Measurements from ENCODE around the gene TMED1. TPM values are rescaled to one million over a fixed set of nuclear protein-coding genes. Genes with fewer than 3 reads are reported as not detected.

TMED1 gene
- total and polyA plus RNA-seq, 2 donors (not counting 3 experiments of a cell fraction or from before 2014, with no cell fraction given) = 31.2 to 60.4 TPM

DNA sequence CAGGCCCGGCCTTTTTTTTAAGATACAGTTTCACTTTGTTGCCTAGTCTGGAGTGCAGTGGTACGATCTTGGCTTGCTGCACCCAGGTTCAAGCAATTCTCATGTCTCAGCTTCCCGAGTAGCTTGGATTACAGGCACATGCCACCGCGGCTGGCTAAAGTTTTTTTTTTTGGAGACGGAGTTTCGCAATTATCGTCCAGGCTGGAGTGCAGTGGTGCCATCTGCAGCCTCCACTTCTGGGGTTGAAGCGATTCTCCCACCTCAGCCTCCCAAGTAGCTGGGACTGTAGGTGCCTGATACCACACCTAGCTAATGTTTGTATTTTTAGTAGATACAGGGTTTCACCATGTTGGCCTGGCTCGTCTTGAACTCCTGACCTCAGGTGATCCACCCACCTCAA lies 30.5 kb upstream of the TMED1 start:
- Histone ChIP-seq H3K4me3 (replicated peaks in 1 of 3; ENCODE audit: insufficient read depth in 1 of 3, low read depth in 1 of 3, low read length in 3 of 3) (no peak overlapping the region), H3K27me3 (ENCODE audit: control insufficient read depth in 2 of 2, insufficient read depth in 2 of 2, low read length in 2 of 2) (no peaks in the 10 kb centered on the region), H3K36me3 (ENCODE audit: control insufficient read depth in 2 of 2, extremely low read depth in 1 of 2, insufficient read depth in 2 of 2, low read length in 2 of 2) (no peaks in the 10 kb centered on the region), H3K4me1 (ENCODE audit: control insufficient read depth, extremely low read depth, insufficient read depth, low read length) (peaks cover 5% of the 10 kb centered on the region), H2AFZ (ENCODE audit: low read depth, low read length) (no peak overlapping the region), H3K27ac (ENCODE audit: insufficient read depth, low read depth, low read length) (no peak overlapping the region), H4K20me1 (replicated peaks; ENCODE audit: control insufficient read depth, extremely low read depth, insufficient read depth, low read length) (no peaks in the 10 kb centered on the region), H3K9me1 (replicated peaks; ENCODE audit: control insufficient read depth, extremely low read depth, insufficient read depth, low read length) (no peaks in the 10 kb centered on the region), H3K4me2 (ENCODE audit: insufficient read depth, low read length) (no peak overlapping the region), H3K79me2 (ENCODE audit: control insufficient read depth, insufficient read depth, low read length) (no peaks in the 10 kb centered on the region), H3K9ac (replicated peaks; ENCODE audit: extremely low read depth, insufficient read depth, low read length) (no peak overlapping the region), H3K9me3 (replicated peaks; ENCODE audit: control insufficient read depth, insufficient read depth, low read length) (no peaks in the 10 kb centered on the region)
- FAIRE-seq (no peak), DNase-seq (ENCODE audit: low read depth, low spot score) (no peak)
- TF ChIP-seq GATA2 (IDR thresholded peaks at IDR 0.05; ENCODE audit: insufficient read depth, insufficient read length, low read depth, low read length) = no peak
- TF ChIP-seq, protein P1, sequence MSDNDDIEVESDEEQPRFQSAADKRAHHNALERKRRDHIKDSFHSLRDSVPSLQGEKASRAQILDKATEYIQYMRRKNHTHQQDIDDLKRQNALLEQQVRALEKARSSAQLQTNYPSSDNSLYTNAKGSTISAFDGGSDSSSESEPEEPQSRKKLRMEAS (IDR thresholded peaks at IDR 0.05; ENCODE audit: insufficient read depth, insufficient read length) = no peak
- TF ChIP-seq POLR2AphosphoS5 (IDR thresholded peaks at IDR 0.05; ENCODE audit: insufficient read depth, low read depth, low read length) = no peak
- TF ChIP-seq, protein P2, sequence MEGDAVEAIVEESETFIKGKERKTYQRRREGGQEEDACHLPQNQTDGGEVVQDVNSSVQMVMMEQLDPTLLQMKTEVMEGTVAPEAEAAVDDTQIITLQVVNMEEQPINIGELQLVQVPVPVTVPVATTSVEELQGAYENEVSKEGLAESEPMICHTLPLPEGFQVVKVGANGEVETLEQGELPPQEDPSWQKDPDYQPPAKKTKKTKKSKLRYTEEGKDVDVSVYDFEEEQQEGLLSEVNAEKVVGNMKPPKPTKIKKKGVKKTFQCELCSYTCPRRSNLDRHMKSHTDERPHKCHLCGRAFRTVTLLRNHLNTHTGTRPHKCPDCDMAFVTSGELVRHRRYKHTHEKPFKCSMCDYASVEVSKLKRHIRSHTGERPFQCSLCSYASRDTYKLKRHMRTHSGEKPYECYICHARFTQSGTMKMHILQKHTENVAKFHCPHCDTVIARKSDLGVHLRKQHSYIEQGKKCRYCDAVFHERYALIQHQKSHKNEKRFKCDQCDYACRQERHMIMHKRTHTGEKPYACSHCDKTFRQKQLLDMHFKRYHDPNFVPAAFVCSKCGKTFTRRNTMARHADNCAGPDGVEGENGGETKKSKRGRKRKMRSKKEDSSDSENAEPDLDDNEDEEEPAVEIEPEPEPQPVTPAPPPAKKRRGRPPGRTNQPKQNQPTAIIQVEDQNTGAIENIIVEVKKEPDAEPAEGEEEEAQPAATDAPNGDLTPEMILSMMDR (IDR thresholded peaks at IDR 0.05; ENCODE audit: extremely low read depth in 1 of 2, insufficient read depth in 1 of 2, low read depth in 1 of 2, low read length in 2 of 2) = no peak
- no peak for TF ChIP-seq MYC (IDR thresholded peaks at IDR 0.05; ENCODE audit: low read depth, low read length)
- TF ChIP-seq JUN (IDR thresholded peaks at IDR 0.05; ENCODE audit: borderline replicate concordance, insufficient read depth, insufficient read length, low read depth) = no peak
- TF ChIP-seq FOS (IDR thresholded peaks at IDR 0.05; ENCODE audit: borderline replicate concordance, insufficient read depth, low read length) = no peak
- no peak for TF ChIP-seq EZH2 (IDR thresholded peaks at IDR 0.05; ENCODE audit: borderline replicate concordance, low read depth, low read length, severe bottlenecking)
- no peak for TF ChIP-seq POLR2A (IDR thresholded peaks at IDR 0.05; ENCODE audit: low read depth, low read length)
- POLR2A ChIA-PET = interaction anchor here (0.7 kb wide), 1 partner anchor 149 kb away, joined by 3 read pairs; the partner anchor contains the start of gene DNM2
- CTCF ChIA-PET = interaction anchor here (2.9 to 4.4 kb wide), 4 partner anchors 9 to 148 kb away, joined by 17 to 100 read pairs (median 48); partner anchors contain the start of genes DNM2 and TMED1
- intact Hi-C loops (cut with micrococcal nuclease) (no loop called here), dilution Hi-C loops (cut with MboI; ENCODE audit: extremely low pct_ligation_motif_present, low sequenced_read_pairs) (no loop called here)
- no TSS peak for BruUV-seq (replicated peaks)

Measured in endothelial cell of umbilical vein (primary cell).